PC-3 (cell line): Measurements from ENCODE around the gene RNF182.

Source experiments
- EZH2 ChIP-seq: fragments of 300-600 bp; sonication (generic); IDR thresholded peaks from one replicate; pipeline ENCODE4 v1.6.1; 2017; ENCODE audit warnings: antibody characterized with exemption, mild to moderate bottlenecking, low read length; ENCODE audit not compliant: unreplicated experiment
- TF ChIP-seq, protein P1 (sequence below): fragments of 300-600 bp; sonication (generic); conservative IDR thresholded peaks from 2 replicates; pipeline ENCODE4 v1.5.1; 2017; ENCODE audit warnings: antibody characterized with exemption, low read depth, mild to moderate bottlenecking, low read length

DNA sequence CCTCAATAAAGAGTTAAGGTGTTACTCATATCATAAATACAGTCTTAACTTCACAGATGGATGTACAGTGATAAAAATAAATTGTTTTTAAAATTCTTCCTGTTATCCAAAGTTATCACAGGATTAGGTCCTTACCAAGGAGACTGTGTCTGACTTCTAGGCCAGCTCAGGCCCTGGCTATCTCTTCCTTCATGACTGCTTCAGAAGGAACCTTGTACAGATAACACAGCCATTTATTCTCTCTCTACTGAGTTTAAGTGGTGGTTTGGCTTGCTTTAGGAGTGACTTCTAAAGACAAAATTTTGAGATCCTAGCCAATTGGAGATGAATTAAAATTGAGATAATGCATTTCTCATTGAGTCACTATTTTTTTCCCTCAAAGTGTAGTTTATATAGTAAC lies 40.8 kb upstream of the RNF182 start:
- no peak for TF ChIP-seq EZH2
- TF ChIP-seq, protein P1, sequence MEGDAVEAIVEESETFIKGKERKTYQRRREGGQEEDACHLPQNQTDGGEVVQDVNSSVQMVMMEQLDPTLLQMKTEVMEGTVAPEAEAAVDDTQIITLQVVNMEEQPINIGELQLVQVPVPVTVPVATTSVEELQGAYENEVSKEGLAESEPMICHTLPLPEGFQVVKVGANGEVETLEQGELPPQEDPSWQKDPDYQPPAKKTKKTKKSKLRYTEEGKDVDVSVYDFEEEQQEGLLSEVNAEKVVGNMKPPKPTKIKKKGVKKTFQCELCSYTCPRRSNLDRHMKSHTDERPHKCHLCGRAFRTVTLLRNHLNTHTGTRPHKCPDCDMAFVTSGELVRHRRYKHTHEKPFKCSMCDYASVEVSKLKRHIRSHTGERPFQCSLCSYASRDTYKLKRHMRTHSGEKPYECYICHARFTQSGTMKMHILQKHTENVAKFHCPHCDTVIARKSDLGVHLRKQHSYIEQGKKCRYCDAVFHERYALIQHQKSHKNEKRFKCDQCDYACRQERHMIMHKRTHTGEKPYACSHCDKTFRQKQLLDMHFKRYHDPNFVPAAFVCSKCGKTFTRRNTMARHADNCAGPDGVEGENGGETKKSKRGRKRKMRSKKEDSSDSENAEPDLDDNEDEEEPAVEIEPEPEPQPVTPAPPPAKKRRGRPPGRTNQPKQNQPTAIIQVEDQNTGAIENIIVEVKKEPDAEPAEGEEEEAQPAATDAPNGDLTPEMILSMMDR: no peak
